Endothelial cell (in vitro differentiated cells): ENCODE data around the gene PPARA. TPM values are rescaled to one million over a fixed set of nuclear protein-coding genes. Genes with fewer than 3 reads are reported as not detected.

Experiments
- DNase-seq: peaks from one replicate; pipeline ENCODE4 v3.0.0; 2021; ENCODE audit warnings: low spot score
- H3K27ac Mint-ChIP-seq: one replicate; pipeline ENCODE4 v1.8.0; 2021; ENCODE audit warnings: mixed read lengths, inconsistent platforms; ENCODE audit not compliant: unreplicated experiment
- H3K27me3 Mint-ChIP-seq: one replicate; pipeline ENCODE4 v1.8.0; 2021; ENCODE audit warnings: mild to moderate bottlenecking, moderate library complexity, mixed read lengths, inconsistent platforms; ENCODE audit not compliant: unreplicated experiment
- H3K36me3 Mint-ChIP-seq: one replicate; pipeline ENCODE4 v1.8.0; 2021; ENCODE audit warnings: mild to moderate bottlenecking, low read depth, mixed read lengths, inconsistent platforms; ENCODE audit not compliant: unreplicated experiment
- H3K4me1 Mint-ChIP-seq: one replicate; pipeline ENCODE4 v1.8.0; 2021; ENCODE audit warnings: mild to moderate bottlenecking, mixed read lengths, inconsistent platforms; ENCODE audit not compliant: unreplicated experiment
- H3K4me3 Mint-ChIP-seq: one replicate; pipeline ENCODE4 v1.8.0; 2021; ENCODE audit warnings: mild to moderate bottlenecking, mixed read lengths, inconsistent platforms; ENCODE audit not compliant: unreplicated experiment
- H3K9me3 Mint-ChIP-seq: one replicate; pipeline ENCODE4 v1.8.0; 2021; ENCODE audit warnings: mixed read lengths, inconsistent platforms; ENCODE audit not compliant: unreplicated experiment
- total RNA-seq: library from RNA; stranded (reverse); fragmentation: NEBNext Ultra II Directional; extraction: Animal tissue kit (Norgen Biotek cat#: 25700); gene quantifications from one replicate; pipeline ENCODE4 v1.2.1, GENCODE V29; 2021; ENCODE audit not compliant: unreplicated experiment
- TF ChIP-seq, protein P1 (sequence below): fragments of 200-600 bp; sonication (generic); IDR thresholded peaks from one replicate; pipeline ENCODE4 v1.5.0; 2021; ENCODE audit warnings: antibody characterized with exemption; ENCODE audit not compliant: unreplicated experiment

PPARA gene
- total RNA-seq, 1 donor from 2014 or later: 12.6 TPM

DNA sequence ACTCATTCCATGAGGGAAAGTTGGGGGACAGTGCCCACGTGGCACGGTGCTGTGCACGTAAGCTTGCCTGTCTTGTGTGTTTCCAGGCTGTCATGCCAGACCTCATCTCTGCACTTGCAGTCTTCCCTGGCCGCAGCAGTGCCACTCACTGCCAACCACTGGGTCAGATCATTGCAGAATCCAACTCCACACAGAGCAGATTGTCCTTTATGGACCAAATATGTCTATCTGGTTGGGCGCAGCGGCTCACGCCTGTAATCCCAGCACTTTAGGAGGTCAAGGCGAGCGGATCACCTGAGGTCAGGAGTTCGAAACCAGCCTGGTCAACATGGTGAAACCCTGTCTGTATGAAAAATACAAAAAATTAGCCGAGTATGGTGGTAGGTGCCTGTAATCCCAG, 4.4 kb upstream of the PPARA start:
- Mint-ChIP-seq H3K9me3 (no peaks in the 10 kb centered on the region), H3K4me1 (peaks cover 4% of the 10 kb centered on the region), H3K27ac (no peak overlapping the region), H3K4me3 (peak overlapping the region; percentile 27), H3K27me3 (peaks cover 10% of the 10 kb centered on the region), H3K36me3 (no peaks in the 10 kb centered on the region)
- TF ChIP-seq, protein P1, sequence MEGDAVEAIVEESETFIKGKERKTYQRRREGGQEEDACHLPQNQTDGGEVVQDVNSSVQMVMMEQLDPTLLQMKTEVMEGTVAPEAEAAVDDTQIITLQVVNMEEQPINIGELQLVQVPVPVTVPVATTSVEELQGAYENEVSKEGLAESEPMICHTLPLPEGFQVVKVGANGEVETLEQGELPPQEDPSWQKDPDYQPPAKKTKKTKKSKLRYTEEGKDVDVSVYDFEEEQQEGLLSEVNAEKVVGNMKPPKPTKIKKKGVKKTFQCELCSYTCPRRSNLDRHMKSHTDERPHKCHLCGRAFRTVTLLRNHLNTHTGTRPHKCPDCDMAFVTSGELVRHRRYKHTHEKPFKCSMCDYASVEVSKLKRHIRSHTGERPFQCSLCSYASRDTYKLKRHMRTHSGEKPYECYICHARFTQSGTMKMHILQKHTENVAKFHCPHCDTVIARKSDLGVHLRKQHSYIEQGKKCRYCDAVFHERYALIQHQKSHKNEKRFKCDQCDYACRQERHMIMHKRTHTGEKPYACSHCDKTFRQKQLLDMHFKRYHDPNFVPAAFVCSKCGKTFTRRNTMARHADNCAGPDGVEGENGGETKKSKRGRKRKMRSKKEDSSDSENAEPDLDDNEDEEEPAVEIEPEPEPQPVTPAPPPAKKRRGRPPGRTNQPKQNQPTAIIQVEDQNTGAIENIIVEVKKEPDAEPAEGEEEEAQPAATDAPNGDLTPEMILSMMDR: no peak
- DNase-seq: no peak

DNA sequence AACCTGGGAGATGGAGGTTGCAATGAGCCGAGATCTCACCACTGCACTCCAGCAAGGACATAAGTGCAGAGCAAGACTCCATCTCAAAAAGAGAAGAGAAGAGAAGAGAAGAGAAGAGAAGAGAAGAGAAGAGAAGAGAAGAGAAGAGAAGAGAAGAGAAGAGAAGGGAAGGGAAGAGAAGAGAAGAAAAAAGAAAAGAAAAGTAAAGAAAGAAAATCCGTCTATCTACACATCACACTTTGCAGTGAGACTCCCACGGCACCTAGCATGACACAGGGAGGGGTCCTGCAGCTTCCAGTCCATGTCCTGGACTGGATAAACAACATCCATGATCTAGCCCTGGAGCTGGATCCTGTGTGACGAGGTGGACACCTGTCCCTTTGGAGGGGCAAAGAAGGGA, 4.0 kb upstream of the PPARA start:
- H3K27ac Mint-ChIP-seq: no peak overlapping the region
- peaks cover 10% of the 10 kb centered on the region for H3K27me3 Mint-ChIP-seq
- H3K4me3 Mint-ChIP-seq: peak overlapping the region; percentile 27
- no peaks in the 10 kb centered on the region for H3K9me3 Mint-ChIP-seq
- peaks cover 4% of the 10 kb centered on the region for H3K4me1 Mint-ChIP-seq
- TF ChIP-seq, protein P1: no peak
- no peak for DNase-seq
- no peaks in the 10 kb centered on the region for H3K36me3 Mint-ChIP-seq

- Mint-ChIP-seq H3K27ac (no peak overlapping the region), H3K4me1 (peaks cover 7% of the 10 kb centered on the region), H3K36me3 (no peaks in the 10 kb centered on the region), H3K4me3 (no peak overlapping the region), H3K27me3 (peaks cover 10% of the 10 kb centered on the region), H3K9me3 (no peaks in the 10 kb centered on the region)
- TF ChIP-seq, protein P1: no peak
- no peak for DNase-seq
These were observed 3.3 kb upstream of the PPARA start for GRCh38 chr22:46147061-46147460.

- peaks cover 3% of the 10 kb centered on the region for H3K36me3 Mint-ChIP-seq
- peaks cover 7% of the 10 kb centered on the region for H3K4me1 Mint-ChIP-seq
- H3K27ac Mint-ChIP-seq: no peak overlapping the region
- DNase-seq: no peak
- H3K27me3 Mint-ChIP-seq: peaks cover 10% of the 10 kb centered on the region
- TF ChIP-seq, protein P1: no peak
- H3K4me3 Mint-ChIP-seq: peak overlapping the region; percentile 11
- H3K9me3 Mint-ChIP-seq: no peaks in the 10 kb centered on the region
These were observed 2.7 kb upstream of the PPARA start for GRCh38 chr22:46147471-46148267.

DNA sequence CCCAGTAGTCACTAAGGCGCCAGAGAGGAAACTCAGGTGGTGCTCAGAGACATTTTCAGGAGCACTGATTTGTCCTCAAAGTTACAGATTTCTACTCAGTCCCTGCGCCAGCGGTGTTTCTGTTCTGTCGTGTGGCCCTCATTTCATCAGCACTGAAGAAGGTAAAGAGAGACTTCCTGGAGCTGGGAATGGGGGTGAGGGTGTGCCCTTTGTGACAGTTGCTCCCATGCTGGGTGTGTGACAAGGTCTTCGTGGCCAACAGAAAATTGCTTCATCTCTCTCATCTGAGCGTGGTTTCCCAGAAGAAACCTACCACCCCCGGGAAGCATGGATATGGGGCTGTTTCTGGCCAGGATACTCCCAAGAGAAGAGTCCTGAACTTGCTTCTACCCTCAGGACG, 2.0 kb upstream of the PPARA start:
- DNase-seq: no peak
- Mint-ChIP-seq H3K9me3 (no peaks in the 10 kb centered on the region), H3K27me3 (peaks cover 10% of the 10 kb centered on the region), H3K27ac (no peak overlapping the region), H3K4me3 (peak overlapping the region; percentile 11), H3K36me3 (peaks cover 3% of the 10 kb centered on the region), H3K4me1 (peaks cover 7% of the 10 kb centered on the region)
- TF ChIP-seq, protein P1: no peak
